ENCODE results near the gene DENND4B. TPM values are rescaled to one million over a fixed set of nuclear protein-coding genes. Genes with fewer than 3 reads are reported as not detected.

Gene DENND4B
- total RNA-seq, 2 donors from 2014 or later = 32.1 to 41.7 TPM

- intact Hi-C loops (cut with DNase I, micrococcal nuclease) = no loop called here
- no peak for ATAC-seq
Observed at GRCh38 chr1:153954826-153955225, 8.3 kb upstream of the DENND4B start.

GRCh38 chr1:153953859-153954365 is 7.4 kb upstream of the DENND4B start:
- intact Hi-C loops (cut with DNase I, micrococcal nuclease) = no loop called here
- DNase-seq (no peak), ATAC-seq (no peak)

More at GRCh38 chr1:153954826-153955225, 8.3 kb upstream of the DENND4B start:
- no peak for DNase-seq

GRCh38 chr1:153951801-153952200 is 5.3 kb upstream of the DENND4B start:
- ATAC-seq = no peak

DNA sequence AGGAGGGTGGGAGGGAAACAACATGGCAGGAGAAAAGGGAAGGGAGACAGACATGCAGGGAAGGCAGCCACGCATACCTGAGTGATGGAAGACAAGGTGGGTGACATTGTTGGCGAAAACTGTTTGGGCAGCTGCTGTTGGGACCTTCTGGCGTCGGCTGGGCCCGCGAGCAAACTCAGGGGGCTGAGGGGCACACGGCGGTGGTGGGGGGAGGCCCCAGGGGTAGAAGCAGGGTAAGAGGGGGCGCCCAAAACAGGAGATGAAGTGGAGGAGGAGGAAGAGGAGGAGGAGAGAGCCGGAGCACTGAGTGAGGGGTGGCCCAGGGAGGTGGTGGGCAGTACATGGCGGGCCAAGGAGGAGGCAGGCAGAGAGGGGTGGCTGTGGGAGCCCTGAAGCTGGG is 4.7 kb upstream of the DENND4B start:
- ATAC-seq (no peak), DNase-seq (no peak)
- intact Hi-C loops (cut with DNase I, micrococcal nuclease) = no loop called here

More at GRCh38 chr1:153951801-153952200, 5.3 kb upstream of the DENND4B start:
- DNase-seq = no peak
- intact Hi-C loops (cut with DNase I, micrococcal nuclease) = no loop called here

- DNase-seq = peak; percentile 91
- intact Hi-C loops (cut with DNase I, micrococcal nuclease) = loop anchor here in 1 of 2 donors (10.0 kb wide), 1 partner anchor 121 kb away; no protein-coding TSS in a partner anchor
- peak; percentile 85 for ATAC-seq
Observed at GRCh38 chr1:153945795-153946621, 510 bp downstream of the DENND4B start.

GRCh38 chr1:153945131-153945794 is 1.3 kb downstream of the DENND4B start:
- intact Hi-C loops (cut with DNase I, micrococcal nuclease) = loop anchor here in 1 of 2 donors (10.0 kb wide), 1 partner anchor 120 kb away; no protein-coding TSS in a partner anchor
- DNase-seq (peak; percentile 66 to 71), ATAC-seq (peak; percentile 25)

DNA sequence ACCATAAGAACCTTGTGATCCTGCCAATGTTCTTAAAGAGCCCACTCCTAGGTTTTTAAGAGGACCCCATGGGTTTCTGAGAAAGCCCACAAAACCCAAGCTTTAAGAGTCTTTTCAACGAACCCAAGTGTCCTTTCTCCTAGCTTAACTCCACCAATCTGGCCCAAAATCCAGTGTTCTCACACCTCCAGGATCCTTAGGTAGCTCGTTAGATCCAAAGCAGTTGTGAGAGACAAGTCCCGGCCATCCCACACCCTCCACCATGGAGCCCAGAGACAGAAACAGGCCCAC is 1.7 kb downstream of the DENND4B start:
- DNase-seq (no peak), ATAC-seq (no peak)
- intact Hi-C loops (cut with DNase I, micrococcal nuclease) = loop anchor here in 1 of 2 donors (10.0 kb wide), 1 partner anchor 120 kb away; no protein-coding TSS in a partner anchor

DNA sequence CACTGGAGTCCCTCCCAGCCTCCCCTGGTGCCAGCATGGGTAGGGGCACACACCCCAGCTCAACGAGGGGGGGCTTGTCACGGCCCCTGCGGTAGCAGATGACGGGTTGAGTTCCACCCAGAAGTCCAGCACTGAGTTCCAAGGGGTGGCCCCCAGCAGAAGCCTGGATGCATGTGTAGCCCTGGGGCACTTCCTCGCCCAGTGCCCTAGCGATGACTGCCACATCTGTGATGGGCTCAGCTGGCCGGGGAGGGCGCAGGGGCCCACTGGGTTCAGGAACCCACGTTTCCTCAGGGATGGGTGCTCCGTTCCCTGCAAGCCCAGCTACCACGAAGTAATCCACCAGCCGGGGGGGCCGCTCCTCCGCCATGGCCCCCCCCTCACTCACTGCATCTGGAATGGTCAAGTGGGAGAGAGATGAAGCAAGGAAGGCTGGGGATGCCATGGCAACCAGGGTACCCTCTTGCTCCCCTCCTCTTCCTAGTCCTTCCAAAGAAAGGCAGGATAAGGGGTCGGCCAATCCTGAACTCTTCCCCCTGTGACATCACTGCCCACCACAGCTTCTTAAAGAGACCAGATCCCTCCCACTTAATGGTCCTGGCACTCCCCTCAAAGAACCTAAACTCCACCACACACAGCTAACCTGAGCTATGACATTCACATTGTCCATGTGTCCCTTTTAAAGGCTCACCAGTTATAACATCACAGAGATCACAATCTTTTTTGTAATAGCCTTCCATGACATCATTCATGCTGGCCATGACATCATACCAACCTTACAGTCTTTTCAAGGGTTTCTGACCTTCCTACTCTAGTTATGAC is 2.3 kb downstream of the DENND4B start:
- no peak for ATAC-seq
- intact Hi-C loops (cut with DNase I, micrococcal nuclease) = loop anchor here in 1 of 2 donors (10.0 kb wide), 1 partner anchor 119 kb away; no protein-coding TSS in a partner anchor
- no peak for DNase-seq

DNA sequence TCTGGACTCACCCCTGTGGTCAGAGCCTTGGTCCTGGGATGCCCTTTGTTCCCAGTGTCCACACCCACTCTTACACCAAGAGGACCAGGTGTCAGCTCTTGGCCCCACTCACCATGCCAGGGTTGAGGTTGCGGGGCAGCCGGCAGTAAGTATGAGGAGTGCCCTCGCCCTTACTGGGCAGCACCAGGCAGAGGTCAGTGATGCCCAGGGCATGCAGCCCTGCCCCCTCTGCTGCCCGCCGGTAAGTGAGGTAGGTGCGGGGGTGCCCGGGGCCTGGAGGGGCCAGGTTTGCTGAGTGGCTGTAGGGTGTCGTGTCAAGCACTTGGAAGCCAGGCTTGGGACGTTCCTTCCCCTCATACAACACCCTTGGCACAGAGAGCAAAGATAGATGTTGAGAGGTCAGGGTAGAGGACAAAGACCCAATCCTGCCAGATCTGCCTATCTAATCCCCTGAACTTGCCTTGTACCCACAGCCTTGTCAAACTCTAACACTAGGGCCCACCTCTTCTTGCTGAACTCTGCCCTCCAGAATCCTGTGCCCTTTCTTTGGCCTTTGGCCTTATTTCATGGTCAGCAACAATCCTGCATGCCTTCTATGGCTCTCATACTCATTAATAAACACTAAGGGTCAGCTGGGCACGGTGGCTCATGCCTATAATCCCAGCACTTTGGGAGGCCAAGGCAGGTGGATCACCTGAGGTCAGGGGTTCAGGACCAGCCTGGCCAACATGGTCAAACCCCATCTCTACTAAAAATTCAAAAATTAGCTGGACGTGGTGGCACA is 3.6 kb downstream of the DENND4B start:
- ATAC-seq (no peak), DNase-seq (no peak)
- intact Hi-C loops (cut with DNase I, micrococcal nuclease) = loop anchor here in 1 of 2 donors (10.0 kb wide), 1 partner anchor 118 kb away; no protein-coding TSS in a partner anchor

GRCh38 chr1:153941826-153942725 is 4.4 kb downstream of the DENND4B start:
- no peak for ATAC-seq

DNA sequence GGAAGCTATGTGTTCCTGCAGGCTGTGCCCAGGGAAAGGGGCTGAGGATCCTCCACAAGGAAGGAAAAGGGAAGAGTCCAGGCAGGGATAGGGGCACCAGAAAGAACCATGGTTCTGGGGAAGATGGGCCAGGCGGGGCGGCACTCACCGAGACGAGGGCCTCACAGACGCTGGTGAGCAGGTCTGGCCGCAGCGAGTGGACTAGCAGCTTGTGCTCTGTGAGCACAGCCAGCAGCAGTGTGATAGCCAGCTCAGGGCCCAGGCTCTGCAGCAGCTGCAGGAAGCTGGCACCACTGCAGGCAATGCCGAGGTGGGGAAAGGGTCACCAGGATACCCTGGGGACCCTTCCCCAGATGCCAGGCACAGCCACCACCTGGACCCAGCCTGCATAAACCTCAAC is 5.8 kb downstream of the DENND4B start:
- intact Hi-C loops (cut with DNase I, micrococcal nuclease) = loop anchor here in 1 of 2 donors (10.0 kb wide), 1 partner anchor 116 kb away; no protein-coding TSS in a partner anchor
- no peak for ATAC-seq
- no peak for DNase-seq

More at GRCh38 chr1:153941826-153942725, 4.4 kb downstream of the DENND4B start:
- no peak for DNase-seq
- intact Hi-C loops (cut with DNase I, micrococcal nuclease) = loop anchor here in 1 of 2 donors (10.0 kb wide), 1 partner anchor 117 kb away; no protein-coding TSS in a partner anchor

DNA sequence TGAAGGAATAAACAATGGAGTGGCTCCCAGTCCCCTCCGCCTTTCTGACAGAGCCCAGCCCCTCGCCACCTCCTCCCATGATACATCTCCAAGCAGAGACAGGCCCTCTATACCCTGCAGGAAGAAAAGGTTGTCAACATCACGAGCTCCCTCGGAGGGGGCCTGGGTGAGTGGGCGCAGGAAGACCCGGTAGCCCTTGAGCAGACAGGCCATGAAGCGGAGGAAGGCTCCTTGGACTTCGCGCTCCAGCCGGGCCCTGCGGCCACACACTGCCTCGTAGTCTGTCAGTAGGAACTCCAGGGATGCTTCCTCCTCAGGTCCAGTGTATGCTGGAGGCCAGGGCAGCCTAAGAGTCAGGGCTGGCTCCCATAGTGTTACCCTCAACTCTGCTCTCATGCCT is 7.0 kb downstream of the DENND4B start:
- intact Hi-C loops (cut with DNase I, micrococcal nuclease) = no loop called here
- DNase-seq (no peak), ATAC-seq (no peak)

DNA sequence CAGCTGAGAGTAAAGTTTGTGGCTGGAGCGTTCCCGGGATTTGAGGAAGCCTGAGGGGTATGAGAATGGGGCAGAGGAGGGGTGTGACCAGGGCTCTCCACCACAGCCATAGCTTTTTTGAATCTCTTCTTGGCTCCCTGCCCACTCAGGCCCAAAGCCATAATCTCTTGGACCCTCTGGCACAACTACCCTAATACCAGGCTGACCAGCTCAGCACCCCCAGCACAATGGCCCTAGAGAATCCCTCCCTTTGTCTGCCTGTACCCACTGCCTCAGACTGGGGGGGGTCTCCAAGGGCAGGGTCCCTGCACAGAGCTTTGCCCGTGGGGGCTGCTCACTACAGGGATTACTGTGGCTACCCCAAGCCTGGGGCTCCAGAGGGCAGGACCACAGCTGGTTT is 7.5 kb downstream of the DENND4B start:
- ATAC-seq = no peak
- intact Hi-C loops (cut with DNase I, micrococcal nuclease) = no loop called here

GRCh38 chr1:153937331-153937730 is 9.2 kb downstream of the DENND4B start:
- intact Hi-C loops (cut with DNase I, micrococcal nuclease) = no loop called here

More for the DNA sequence above, 7.5 kb downstream of the DENND4B start:
- DNase-seq = no peak

DNA sequence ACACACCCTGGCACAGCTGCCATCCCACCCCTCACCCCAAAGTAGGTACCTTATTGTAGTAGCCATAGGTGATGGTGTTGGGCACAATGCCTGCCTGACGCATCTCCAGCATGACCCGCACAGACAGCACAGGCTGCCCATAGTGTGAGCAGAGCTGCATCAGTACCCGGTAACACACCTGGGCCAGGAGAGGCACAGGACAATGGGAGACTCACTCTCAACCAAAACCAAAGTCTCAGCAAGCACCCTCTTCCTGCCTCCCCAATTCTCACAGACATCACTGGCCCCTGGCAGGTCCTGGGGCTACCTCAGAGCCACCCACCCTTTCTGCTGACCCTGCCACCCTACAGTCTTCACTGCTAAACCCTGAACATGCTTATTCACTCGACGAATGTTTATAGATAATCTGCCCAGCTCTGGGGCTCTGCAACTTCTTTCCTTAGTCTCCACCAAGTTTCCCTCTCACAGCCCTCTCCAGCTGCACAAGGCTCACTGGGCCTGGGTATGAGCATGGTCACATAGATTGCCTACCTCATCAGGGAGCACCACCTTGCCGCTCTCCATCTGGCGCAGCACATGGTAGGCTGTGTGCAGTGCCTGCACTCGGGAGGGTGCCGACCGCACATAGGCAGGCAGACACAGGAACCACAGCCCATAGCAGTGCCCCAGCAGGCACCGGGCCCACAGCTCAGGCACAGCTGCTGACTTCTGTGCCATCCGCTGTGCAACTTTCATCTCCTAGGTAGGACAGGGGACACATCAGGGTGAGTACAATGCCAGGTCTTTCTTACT is 10.3 kb downstream of the DENND4B start:
- DNase-seq (peak in 1 of 2 donors; percentile 11), ATAC-seq (no peak)
- intact Hi-C loops (cut with DNase I, micrococcal nuclease) = no loop called here

More at GRCh38 chr1:153937331-153937730, 9.2 kb downstream of the DENND4B start:
- DNase-seq = no peak
- ATAC-seq = no peak

GRCh38 chr1:153934746-153935145 is 11.8 kb downstream of the DENND4B start:
- intact Hi-C loops (cut with DNase I, micrococcal nuclease) = no loop called here
- DNase-seq (no peak), ATAC-seq (no peak)

Measured in left colon (tissue), 2 donors.